HEK293 (cell line): ENCODE data around the gene CREG2.

Experiments used
- YY1 ChIP-seq: fragments of 450-650 bp; formaldehyde crosslinking; IDR thresholded peaks from 2 replicates; pipeline ENCODE4 v1.5.1; 2018; ENCODE audit warnings: missing biosample characterization, missing genetic modification characterization
- ZBTB21 ChIP-seq: fragments of 450-650 bp; formaldehyde crosslinking; IDR thresholded peaks from 2 replicates; pipeline ENCODE4 v1.5.1; 2017; ENCODE audit warnings: missing biosample characterization, missing genetic modification characterization
- ZBTB7A ChIP-seq: fragments of 450-650 bp; formaldehyde crosslinking; IDR thresholded peaks from 2 replicates; pipeline ENCODE4 v1.5.1; 2016; ENCODE audit warnings: low read depth, missing biosample characterization, missing genetic modification characterization
- ZFP37 ChIP-seq: fragments of 450-650 bp; formaldehyde crosslinking; IDR thresholded peaks from 2 replicates; pipeline ENCODE4 v1.5.1; 2016; ENCODE audit warnings: missing biosample characterization, missing genetic modification characterization
- ZFP41 ChIP-seq: fragments of 450-650 bp; formaldehyde crosslinking; IDR thresholded peaks from 2 replicates; pipeline ENCODE4 v1.5.1; 2016; ENCODE audit warnings: missing biosample characterization, missing genetic modification characterization, borderline replicate concordance
- ZNF549 ChIP-seq: fragments of 450-650 bp; IDR thresholded peaks from 2 replicates; pipeline ENCODE4 v1.5.1; 2018; ENCODE audit warnings: missing biosample characterization, missing genetic modification characterization, mild to moderate bottlenecking, inconsistent platforms, moderate library complexity
- ZNF785 ChIP-seq: fragments of 450-650 bp; formaldehyde crosslinking; IDR thresholded peaks from 2 replicates; pipeline ENCODE4 v1.5.1; 2016; ENCODE audit warnings: missing biosample characterization, missing genetic modification characterization
- ZNF791 ChIP-seq: fragments of 450-650 bp; formaldehyde crosslinking; IDR thresholded peaks from 2 replicates; pipeline ENCODE4 v1.5.1; 2016; ENCODE audit warnings: missing biosample characterization, missing genetic modification characterization
- TF ChIP-seq, protein P1 (sequence below): fragments of 450-650 bp; formaldehyde crosslinking; IDR thresholded peaks from 2 replicates; pipeline ENCODE4 v1.5.1; 2016; ENCODE audit warnings: missing biosample characterization, missing genetic modification characterization
- TF ChIP-seq, protein P2 (sequence below): fragments of 450-650 bp; formaldehyde crosslinking; IDR thresholded peaks from 2 replicates; pipeline ENCODE4 v1.5.1; 2016; ENCODE audit warnings: missing biosample characterization, missing genetic modification characterization
- TF ChIP-seq, protein P3 (sequence below): fragments of 450-650 bp; formaldehyde crosslinking; IDR thresholded peaks from 2 replicates; pipeline ENCODE4 v1.5.1; 2016; ENCODE audit warnings: missing biosample characterization, missing genetic modification characterization
- TF ChIP-seq, protein P4 (sequence below): fragments of 450-650 bp; formaldehyde crosslinking; IDR thresholded peaks from 2 replicates; pipeline ENCODE4 v1.5.1; 2016; ENCODE audit warnings: missing biosample characterization, missing genetic modification characterization
- TF ChIP-seq, protein P5 (sequence below): fragments of 450-650 bp; formaldehyde crosslinking; IDR thresholded peaks from 2 replicates; pipeline ENCODE4; 2016; ENCODE audit warnings: missing biosample characterization, missing genetic modification characterization
- TF ChIP-seq, protein P6 (sequence below): fragments of 450-650 bp; formaldehyde crosslinking; IDR thresholded peaks from 2 replicates; pipeline ENCODE4 v1.5.1; 2016; ENCODE audit warnings: missing biosample characterization, missing genetic modification characterization, borderline replicate concordance

DNA sequence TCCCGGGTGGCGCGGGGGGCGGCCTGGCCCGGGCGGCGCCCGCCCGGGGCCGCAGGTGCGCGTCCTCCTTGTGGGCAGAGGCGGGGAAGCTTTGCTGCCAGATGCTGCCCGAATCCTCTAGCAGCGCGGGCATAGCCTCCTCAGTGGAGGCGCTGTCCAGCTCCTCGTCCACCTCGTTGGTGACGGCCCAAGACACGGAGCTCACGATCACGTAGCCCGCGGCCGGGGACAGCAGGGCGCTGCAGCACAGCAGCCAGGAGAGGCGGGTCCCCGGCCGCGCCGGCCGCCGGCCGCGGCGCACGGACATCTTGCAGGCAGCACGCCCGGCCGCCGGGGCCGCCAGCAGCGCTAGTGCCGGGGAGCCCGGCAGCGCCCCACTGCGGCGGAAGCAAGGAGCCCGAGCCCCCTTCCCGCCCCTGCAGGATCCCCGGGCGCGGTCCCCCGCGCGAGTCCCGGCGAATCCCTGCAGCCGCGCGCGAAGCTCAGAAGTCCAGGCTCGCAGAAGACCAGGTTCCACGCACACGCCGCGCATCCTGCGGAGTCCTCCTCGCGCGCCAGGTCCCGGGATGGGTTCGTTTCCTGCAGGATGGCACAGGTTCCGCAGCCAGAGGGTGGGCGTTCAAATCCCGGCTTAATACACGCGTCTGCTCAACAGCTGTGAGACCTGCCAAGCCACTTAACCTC, at the start of gene CREG2:
- TF ChIP-seq ZBTB7A (tag by site-specific recombination): no peak
- TF ChIP-seq, protein P1, sequence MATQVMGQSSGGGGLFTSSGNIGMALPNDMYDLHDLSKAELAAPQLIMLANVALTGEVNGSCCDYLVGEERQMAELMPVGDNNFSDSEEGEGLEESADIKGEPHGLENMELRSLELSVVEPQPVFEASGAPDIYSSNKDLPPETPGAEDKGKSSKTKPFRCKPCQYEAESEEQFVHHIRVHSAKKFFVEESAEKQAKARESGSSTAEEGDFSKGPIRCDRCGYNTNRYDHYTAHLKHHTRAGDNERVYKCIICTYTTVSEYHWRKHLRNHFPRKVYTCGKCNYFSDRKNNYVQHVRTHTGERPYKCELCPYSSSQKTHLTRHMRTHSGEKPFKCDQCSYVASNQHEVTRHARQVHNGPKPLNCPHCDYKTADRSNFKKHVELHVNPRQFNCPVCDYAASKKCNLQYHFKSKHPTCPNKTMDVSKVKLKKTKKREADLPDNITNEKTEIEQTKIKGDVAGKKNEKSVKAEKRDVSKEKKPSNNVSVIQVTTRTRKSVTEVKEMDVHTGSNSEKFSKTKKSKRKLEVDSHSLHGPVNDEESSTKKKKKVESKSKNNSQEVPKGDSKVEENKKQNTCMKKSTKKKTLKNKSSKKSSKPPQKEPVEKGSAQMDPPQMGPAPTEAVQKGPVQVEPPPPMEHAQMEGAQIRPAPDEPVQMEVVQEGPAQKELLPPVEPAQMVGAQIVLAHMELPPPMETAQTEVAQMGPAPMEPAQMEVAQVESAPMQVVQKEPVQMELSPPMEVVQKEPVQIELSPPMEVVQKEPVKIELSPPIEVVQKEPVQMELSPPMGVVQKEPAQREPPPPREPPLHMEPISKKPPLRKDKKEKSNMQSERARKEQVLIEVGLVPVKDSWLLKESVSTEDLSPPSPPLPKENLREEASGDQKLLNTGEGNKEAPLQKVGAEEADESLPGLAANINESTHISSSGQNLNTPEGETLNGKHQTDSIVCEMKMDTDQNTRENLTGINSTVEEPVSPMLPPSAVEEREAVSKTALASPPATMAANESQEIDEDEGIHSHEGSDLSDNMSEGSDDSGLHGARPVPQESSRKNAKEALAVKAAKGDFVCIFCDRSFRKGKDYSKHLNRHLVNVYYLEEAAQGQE (tag by site-specific recombination): peak; percentile 85; the same call in 1 of the 2 replicates
- TF ChIP-seq, protein P2, sequence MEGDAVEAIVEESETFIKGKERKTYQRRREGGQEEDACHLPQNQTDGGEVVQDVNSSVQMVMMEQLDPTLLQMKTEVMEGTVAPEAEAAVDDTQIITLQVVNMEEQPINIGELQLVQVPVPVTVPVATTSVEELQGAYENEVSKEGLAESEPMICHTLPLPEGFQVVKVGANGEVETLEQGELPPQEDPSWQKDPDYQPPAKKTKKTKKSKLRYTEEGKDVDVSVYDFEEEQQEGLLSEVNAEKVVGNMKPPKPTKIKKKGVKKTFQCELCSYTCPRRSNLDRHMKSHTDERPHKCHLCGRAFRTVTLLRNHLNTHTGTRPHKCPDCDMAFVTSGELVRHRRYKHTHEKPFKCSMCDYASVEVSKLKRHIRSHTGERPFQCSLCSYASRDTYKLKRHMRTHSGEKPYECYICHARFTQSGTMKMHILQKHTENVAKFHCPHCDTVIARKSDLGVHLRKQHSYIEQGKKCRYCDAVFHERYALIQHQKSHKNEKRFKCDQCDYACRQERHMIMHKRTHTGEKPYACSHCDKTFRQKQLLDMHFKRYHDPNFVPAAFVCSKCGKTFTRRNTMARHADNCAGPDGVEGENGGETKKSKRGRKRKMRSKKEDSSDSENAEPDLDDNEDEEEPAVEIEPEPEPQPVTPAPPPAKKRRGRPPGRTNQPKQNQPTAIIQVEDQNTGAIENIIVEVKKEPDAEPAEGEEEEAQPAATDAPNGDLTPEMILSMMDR (tag by site-specific recombination): peak; percentile 69; the same call in 1 of the 2 replicates
- no peak for TF ChIP-seq ZNF791 (tag by site-specific recombination)
- no peak for TF ChIP-seq ZFP41 (tag by site-specific recombination)
- TF ChIP-seq, protein P3, sequence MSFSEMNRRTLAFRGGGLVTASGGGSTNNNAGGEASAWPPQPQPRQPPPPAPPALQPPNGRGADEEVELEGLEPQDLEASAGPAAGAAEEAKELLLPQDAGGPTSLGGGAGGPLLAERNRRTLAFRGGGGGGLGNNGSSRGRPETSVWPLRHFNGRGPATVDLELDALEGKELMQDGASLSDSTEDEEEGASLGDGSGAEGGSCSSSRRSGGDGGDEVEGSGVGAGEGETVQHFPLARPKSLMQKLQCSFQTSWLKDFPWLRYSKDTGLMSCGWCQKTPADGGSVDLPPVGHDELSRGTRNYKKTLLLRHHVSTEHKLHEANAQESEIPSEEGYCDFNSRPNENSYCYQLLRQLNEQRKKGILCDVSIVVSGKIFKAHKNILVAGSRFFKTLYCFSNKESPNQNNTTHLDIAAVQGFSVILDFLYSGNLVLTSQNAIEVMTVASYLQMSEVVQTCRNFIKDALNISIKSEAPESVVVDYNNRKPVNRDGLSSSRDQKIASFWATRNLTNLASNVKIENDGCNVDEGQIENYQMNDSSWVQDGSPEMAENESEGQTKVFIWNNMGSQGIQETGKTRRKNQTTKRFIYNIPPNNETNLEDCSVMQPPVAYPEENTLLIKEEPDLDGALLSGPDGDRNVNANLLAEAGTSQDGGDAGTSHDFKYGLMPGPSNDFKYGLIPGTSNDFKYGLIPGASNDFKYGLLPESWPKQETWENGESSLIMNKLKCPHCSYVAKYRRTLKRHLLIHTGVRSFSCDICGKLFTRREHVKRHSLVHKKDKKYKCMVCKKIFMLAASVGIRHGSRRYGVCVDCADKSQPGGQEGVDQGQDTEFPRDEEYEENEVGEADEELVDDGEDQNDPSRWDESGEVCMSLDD: no peak
- TF ChIP-seq ZBTB21 (tag by site-specific recombination): no peak
- TF ChIP-seq, protein P4, sequence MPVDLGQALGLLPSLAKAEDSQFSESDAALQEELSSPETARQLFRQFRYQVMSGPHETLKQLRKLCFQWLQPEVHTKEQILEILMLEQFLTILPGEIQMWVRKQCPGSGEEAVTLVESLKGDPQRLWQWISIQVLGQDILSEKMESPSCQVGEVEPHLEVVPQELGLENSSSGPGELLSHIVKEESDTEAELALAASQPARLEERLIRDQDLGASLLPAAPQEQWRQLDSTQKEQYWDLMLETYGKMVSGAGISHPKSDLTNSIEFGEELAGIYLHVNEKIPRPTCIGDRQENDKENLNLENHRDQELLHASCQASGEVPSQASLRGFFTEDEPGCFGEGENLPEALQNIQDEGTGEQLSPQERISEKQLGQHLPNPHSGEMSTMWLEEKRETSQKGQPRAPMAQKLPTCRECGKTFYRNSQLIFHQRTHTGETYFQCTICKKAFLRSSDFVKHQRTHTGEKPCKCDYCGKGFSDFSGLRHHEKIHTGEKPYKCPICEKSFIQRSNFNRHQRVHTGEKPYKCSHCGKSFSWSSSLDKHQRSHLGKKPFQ (tag by site-specific recombination): no peak
- TF ChIP-seq ZFP37 (tag by site-specific recombination): no peak
- no peak for TF ChIP-seq ZNF785 (tag by site-specific recombination)
- TF ChIP-seq YY1 (tag by site-specific recombination): no peak
- TF ChIP-seq ZNF549 (tag by site-specific recombination): no peak
- TF ChIP-seq, protein P5, sequence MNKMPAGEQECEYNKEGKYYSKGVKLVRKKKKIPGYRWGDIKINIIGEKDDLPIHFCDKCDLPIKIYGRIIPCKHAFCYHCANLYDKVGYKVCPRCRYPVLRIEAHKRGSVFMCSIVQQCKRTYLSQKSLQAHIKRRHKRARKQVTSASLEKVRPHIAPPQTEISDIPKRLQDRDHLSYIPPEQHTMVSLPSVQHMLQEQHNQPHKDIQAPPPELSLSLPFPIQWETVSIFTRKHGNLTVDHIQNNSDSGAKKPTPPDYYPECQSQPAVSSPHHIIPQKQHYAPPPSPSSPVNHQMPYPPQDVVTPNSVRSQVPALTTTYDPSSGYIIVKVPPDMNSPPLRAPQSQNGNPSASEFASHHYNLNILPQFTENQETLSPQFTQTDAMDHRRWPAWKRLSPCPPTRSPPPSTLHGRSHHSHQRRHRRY (tag by site-specific recombination): no peak
- TF ChIP-seq, protein P6, sequence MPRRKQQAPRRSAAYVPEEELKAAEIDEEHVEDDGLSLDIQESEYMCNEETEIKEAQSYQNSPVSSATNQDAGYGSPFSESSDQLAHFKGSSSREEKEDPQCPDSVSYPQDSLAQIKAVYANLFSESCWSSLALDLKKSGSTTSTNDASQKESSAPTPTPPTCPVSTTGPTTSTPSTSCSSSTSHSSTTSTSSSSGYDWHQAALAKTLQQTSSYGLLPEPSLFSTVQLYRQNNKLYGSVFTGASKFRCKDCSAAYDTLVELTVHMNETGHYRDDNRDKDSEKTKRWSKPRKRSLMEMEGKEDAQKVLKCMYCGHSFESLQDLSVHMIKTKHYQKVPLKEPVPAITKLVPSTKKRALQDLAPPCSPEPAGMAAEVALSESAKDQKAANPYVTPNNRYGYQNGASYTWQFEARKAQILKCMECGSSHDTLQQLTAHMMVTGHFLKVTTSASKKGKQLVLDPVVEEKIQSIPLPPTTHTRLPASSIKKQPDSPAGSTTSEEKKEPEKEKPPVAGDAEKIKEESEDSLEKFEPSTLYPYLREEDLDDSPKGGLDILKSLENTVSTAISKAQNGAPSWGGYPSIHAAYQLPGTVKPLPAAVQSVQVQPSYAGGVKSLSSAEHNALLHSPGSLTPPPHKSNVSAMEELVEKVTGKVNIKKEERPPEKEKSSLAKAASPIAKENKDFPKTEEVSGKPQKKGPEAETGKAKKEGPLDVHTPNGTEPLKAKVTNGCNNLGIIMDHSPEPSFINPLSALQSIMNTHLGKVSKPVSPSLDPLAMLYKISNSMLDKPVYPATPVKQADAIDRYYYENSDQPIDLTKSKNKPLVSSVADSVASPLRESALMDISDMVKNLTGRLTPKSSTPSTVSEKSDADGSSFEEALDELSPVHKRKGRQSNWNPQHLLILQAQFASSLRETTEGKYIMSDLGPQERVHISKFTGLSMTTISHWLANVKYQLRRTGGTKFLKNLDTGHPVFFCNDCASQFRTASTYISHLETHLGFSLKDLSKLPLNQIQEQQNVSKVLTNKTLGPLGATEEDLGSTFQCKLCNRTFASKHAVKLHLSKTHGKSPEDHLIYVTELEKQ (tag by site-specific recombination): no peak
